HepG2 (cell line): Measurements from ENCODE around the gene PDIA6. TPM values are rescaled to one million over a fixed set of nuclear protein-coding genes. Genes with fewer than 3 reads are reported as not detected.

Source experiments
- ATF7 ChIP-seq, 2 experiments: fragments of 450-650 bp in 1 of 2; sonication (generic) in 1 of 2; formaldehyde crosslinking in 1 of 2; IDR thresholded peaks; 2 replicates each; pipeline versions ENCODE4 v1.4.0 to v1.6.1; 2016 to 2020; ENCODE audit warnings: antibody characterized with exemption in 1 of 2, mild to moderate bottlenecking in 1 of 2, missing genetic modification reagents in 1 of 2
- CAMTA2 ChIP-seq: sonication (generic); formaldehyde crosslinking; IDR thresholded peaks from 2 replicates; pipeline ENCODE4 v1.4.0; 2020; ENCODE audit warnings: mild to moderate bottlenecking, missing genetic modification reagents, borderline replicate concordance
- CHCHD3 ChIP-seq: sonication (generic); formaldehyde crosslinking; IDR thresholded peaks from 2 replicates; pipeline ENCODE4 v1.8.0; 2022; ENCODE audit warnings: mild to moderate bottlenecking, missing genetic modification reagents, moderate library complexity
- DZIP1 ChIP-seq: sonication (generic); formaldehyde crosslinking; IDR thresholded peaks from 2 replicates; pipeline ENCODE4 v1.5.0; 2020; ENCODE audit warnings: mild to moderate bottlenecking, missing genetic modification reagents
- ERF ChIP-seq: IDR thresholded peaks from 2 replicates; pipeline ENCODE4 v1.6.1; 2018; ENCODE audit warnings: missing biosample characterization, missing genetic modification reagents
- GATAD1 ChIP-seq: IDR thresholded peaks from 2 replicates; pipeline ENCODE4 v1.6.1; 2016; ENCODE audit warnings: missing genetic modification reagents, missing compliant biosample characterization
- GFI1 ChIP-seq: sonication (generic); formaldehyde crosslinking; IDR thresholded peaks from 2 replicates; pipeline ENCODE4 v1.5.0; 2020; ENCODE audit warnings: missing genetic modification reagents, mild to moderate bottlenecking, borderline replicate concordance
- HCFC1 ChIP-seq: fragments of 150-350 bp; IDR thresholded peaks from 2 replicates; pipeline ENCODE4 v1.6.1; 2014; ENCODE audit warnings: low read depth, low read length
- HHEX ChIP-seq: IDR thresholded peaks from 2 replicates; pipeline ENCODE4 v1.6.1; 2016; ENCODE audit warnings: control low read depth
- KMT2A ChIP-seq: sonication (generic); formaldehyde crosslinking; IDR thresholded peaks from 2 replicates; pipeline ENCODE4 v1.4.0; 2020; ENCODE audit warnings: missing genetic modification reagents
- NCOA5 ChIP-seq: sonication (generic); formaldehyde crosslinking; IDR thresholded peaks from 2 replicates; pipeline ENCODE4 v1.4.0; 2020; ENCODE audit warnings: missing genetic modification reagents
- SMC3 ChIP-seq: IDR thresholded peaks from 2 replicates; pipeline ENCODE4 v1.6.1; 2011; ENCODE audit warnings: low read length, improper control_type of control experiment
- SNAPC2 ChIP-seq: sonication (generic); formaldehyde crosslinking; IDR thresholded peaks from 2 replicates; pipeline ENCODE4 v1.8.1; 2022; ENCODE audit warnings: mild to moderate bottlenecking, missing genetic modification reagents
- SNRNP70 ChIP-seq: fragments of 200-400 bp; formaldehyde crosslinking; IDR thresholded peaks from 2 replicates; pipeline ENCODE4 v1.6.1; 2017; ENCODE audit warnings: mild to moderate bottlenecking, low read depth, low read length, moderate library complexity
- TARDBP ChIP-seq: sonication (generic); formaldehyde crosslinking; IDR thresholded peaks from 2 replicates; pipeline ENCODE4 v1.8.0; 2022; ENCODE audit warnings: mild to moderate bottlenecking, missing genetic modification reagents
- YEATS4 ChIP-seq: sonication (generic); formaldehyde crosslinking; IDR thresholded peaks from 2 replicates; pipeline ENCODE4 v1.4.0; 2020; ENCODE audit warnings: missing genetic modification reagents, borderline replicate concordance
- ZNF670 ChIP-seq: sonication (generic); formaldehyde crosslinking; IDR thresholded peaks from 2 replicates; pipeline ENCODE4 v1.8.0; 2022; ENCODE audit warnings: mild to moderate bottlenecking, missing genetic modification reagents, borderline replicate concordance
- polyA plus RNA-seq, 8 experiments: library from polyadenylated mRNA; depleted of rRNA in 3 of 8; stranded (reverse) in 7 of 8; unstranded in 1 of 8; fragments of >200 nt; fragmentation: Illumina TruSeq in 4 of 8; extraction: Trizol in 4 of 8; gene quantifications; 2 replicates each; pipeline versions ENCODE4 v1.2.1 to v1.2.3, GENCODE V29; 2011 to 2016; ENCODE audit warnings: low read depth in 4 of 8, missing spikeins in 1 of 8, mixed read lengths in 1 of 8; ENCODE audit not compliant: insufficient read depth in 1 of 8
- total RNA-seq, 5 experiments: library from RNA; depleted of rRNA; stranded (reverse); fragments of >200 nt; fragmentation: Illumina TruSeq; extraction: Trizol; gene quantifications; 2 replicates each; pipeline ENCODE4 v1.2.3, GENCODE V29; 2016; ENCODE audit warnings: low read depth in 1 of 5
- TF ChIP-seq, protein P1 (sequence below): sonication (generic); formaldehyde crosslinking; IDR thresholded peaks from 2 replicates; pipeline ENCODE4 v1.8.1; 2023; ENCODE audit warnings: mild to moderate bottlenecking, missing genetic modification reagents
- TF ChIP-seq, protein P2 (sequence below): sonication (generic); formaldehyde crosslinking; IDR thresholded peaks from 2 replicates; pipeline ENCODE4 v1.4.0; 2020; ENCODE audit warnings: mild to moderate bottlenecking, missing genetic modification reagents
- TF ChIP-seq, protein P3 (sequence below): sonication (generic); formaldehyde crosslinking; IDR thresholded peaks from 2 replicates; pipeline ENCODE4 v1.9.0; 2021; ENCODE audit warnings: missing genetic modification reagents, borderline replicate concordance

PDIA6 gene
- total and polyA plus RNA-seq, 2 of the 13 experiments (the other 11 are each of a cell fraction or from before 2014, with no cell fraction given): 586 to 642 TPM

- TF ChIP-seq SNRNP70 (no peak), ZNF670 (CRISPR knock-in tag) (no peak; the same call in 1 of the 2 replicates), KMT2A (CRISPR knock-in tag) (no peak), ERF (CRISPR knock-in tag) (0 out of 2 replicates have a peak, but pooled peaks have one; percentile 35), TARDBP (CRISPR knock-in tag) (no peak), ATF7 (IDR thresholded peaks at IDR 0.05) (no peak), ATF7 (CRISPR knock-in tag; IDR thresholded peaks at IDR 0.05) (no peak), DZIP1 (CRISPR knock-in tag) (no peak), CAMTA2 (CRISPR knock-in tag) (no peak), HHEX (CRISPR knock-in tag) (no peak), HCFC1 (no peak), NCOA5 (no peak), CHCHD3 (CRISPR knock-in tag) (no peak), SMC3 (peak; percentile 53; the same call in 1 of the 2 replicates), GATAD1 (CRISPR knock-in tag) (no peak), YEATS4 (CRISPR knock-in tag) (no peak), SNAPC2 (no peak), GFI1 (CRISPR knock-in tag) (peak; percentile 32; the same call in 1 of the 2 replicates)
- TF ChIP-seq, protein P1, sequence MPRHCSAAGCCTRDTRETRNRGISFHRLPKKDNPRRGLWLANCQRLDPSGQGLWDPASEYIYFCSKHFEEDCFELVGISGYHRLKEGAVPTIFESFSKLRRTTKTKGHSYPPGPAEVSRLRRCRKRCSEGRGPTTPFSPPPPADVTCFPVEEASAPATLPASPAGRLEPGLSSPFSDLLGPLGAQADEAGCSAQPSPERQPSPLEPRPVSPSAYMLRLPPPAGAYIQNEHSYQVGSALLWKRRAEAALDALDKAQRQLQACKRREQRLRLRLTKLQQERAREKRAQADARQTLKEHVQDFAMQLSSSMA (CRISPR knock-in tag): no peak
- TF ChIP-seq, protein P2, sequence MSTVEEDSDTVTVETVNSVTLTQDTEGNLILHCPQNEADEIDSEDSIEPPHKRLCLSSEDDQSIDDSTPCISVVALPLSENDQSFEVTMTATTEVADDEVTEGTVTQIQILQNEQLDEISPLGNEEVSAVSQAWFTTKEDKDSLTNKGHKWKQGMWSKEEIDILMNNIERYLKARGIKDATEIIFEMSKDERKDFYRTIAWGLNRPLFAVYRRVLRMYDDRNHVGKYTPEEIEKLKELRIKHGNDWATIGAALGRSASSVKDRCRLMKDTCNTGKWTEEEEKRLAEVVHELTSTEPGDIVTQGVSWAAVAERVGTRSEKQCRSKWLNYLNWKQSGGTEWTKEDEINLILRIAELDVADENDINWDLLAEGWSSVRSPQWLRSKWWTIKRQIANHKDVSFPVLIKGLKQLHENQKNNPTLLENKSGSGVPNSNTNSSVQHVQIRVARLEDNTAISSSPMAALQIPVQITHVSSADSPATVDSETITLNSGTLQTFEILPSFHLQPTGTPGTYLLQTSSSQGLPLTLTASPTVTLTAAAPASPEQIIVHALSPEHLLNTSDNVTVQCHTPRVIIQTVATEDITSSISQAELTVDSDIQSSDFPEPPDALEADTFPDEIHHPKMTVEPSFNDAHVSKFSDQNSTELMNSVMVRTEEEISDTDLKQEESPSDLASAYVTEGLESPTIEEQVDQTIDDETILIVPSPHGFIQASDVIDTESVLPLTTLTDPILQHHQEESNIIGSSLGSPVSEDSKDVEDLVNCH (CRISPR knock-in tag): no peak
- TF ChIP-seq, protein P3, sequence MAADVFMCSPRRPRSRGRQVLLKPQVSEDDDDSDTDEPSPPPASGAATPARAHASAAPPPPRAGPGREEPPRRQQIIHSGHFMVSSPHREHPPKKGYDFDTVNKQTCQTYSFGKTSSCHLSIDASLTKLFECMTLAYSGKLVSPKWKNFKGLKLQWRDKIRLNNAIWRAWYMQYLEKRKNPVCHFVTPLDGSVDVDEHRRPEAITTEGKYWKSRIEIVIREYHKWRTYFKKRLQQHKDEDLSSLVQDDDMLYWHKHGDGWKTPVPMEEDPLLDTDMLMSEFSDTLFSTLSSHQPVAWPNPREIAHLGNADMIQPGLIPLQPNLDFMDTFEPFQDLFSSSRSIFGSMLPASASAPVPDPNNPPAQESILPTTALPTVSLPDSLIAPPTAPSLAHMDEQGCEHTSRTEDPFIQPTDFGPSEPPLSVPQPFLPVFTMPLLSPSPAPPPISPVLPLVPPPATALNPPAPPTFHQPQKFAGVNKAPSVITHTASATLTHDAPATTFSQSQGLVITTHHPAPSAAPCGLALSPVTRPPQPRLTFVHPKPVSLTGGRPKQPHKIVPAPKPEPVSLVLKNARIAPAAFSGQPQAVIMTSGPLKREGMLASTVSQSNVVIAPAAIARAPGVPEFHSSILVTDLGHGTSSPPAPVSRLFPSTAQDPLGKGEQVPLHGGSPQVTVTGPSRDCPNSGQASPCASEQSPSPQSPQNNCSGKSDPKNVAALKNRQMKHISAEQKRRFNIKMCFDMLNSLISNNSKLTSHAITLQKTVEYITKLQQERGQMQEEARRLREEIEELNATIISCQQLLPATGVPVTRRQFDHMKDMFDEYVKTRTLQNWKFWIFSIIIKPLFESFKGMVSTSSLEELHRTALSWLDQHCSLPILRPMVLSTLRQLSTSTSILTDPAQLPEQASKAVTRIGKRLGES: no peak
Measured at GRCh38 chr2:10835052-10835970, 22.7 kb upstream of the PDIA6 start (continued).
